Activated T-helper 2 cell treated with anti-CD3 and anti-CD28 coated beads, Interferon-gamma antibody, Interleukin-2, Interleukin-4, amounts not matched to agents 10 μg/mL and 5 μg/mL and 100 μg/mL, durations not matched to agents 14 hours and 24 hours and 36 hours (primary cell): Measurements from ENCODE around the gene SCN2B. TPM values are rescaled to one million over a fixed set of nuclear protein-coding genes. Genes with fewer than 3 reads are reported as not detected.
"Not testable (repeated sequence)": the region's sequence is repeated elsewhere in the genome, so short reads cannot be mapped to it uniquely, and the experiment has no call there.

Experiments used
- DNase-seq: peaks from one replicate; pipeline ENCODE4 v3.0.0; 2021; ENCODE audit warnings: low spot score
- H3K27ac Mint-ChIP-seq: one replicate; pipeline ENCODE4 v1.8.0; 2021; ENCODE audit warnings: mixed read lengths
- H3K27me3 Mint-ChIP-seq: one replicate; pipeline ENCODE4 v1.8.0; 2021; ENCODE audit warnings: low read depth, mixed read lengths
- H3K36me3 Mint-ChIP-seq: one replicate; pipeline ENCODE4 v1.8.0; 2021; ENCODE audit warnings: low read depth, mixed read lengths
- H3K4me1 Mint-ChIP-seq: one replicate; pipeline ENCODE4 v1.8.0; 2021; ENCODE audit warnings: low read depth, mixed read lengths
- H3K4me3 Mint-ChIP-seq: one replicate; pipeline ENCODE4 v1.8.0; 2021; ENCODE audit warnings: low read depth, mild to moderate bottlenecking, moderate library complexity, mixed read lengths
- H3K9me3 Mint-ChIP-seq: one replicate; pipeline ENCODE4 v1.8.0; 2021; ENCODE audit warnings: mixed read lengths
- intact Hi-C: fragments of 100-400 bp; cut with micrococcal nuclease; formaldehyde crosslinking; loops from one replicate; pipeline ENCODE4 v1.15.1; 2023
- total RNA-seq: library from RNA; stranded (reverse); gene quantifications from 2 replicates; pipeline ENCODE4 v1.2.3, GENCODE V29; 2022

The SCN2B gene
- total RNA-seq, 1 donor from 2014 or later, result 0.02 TPM

DNA sequence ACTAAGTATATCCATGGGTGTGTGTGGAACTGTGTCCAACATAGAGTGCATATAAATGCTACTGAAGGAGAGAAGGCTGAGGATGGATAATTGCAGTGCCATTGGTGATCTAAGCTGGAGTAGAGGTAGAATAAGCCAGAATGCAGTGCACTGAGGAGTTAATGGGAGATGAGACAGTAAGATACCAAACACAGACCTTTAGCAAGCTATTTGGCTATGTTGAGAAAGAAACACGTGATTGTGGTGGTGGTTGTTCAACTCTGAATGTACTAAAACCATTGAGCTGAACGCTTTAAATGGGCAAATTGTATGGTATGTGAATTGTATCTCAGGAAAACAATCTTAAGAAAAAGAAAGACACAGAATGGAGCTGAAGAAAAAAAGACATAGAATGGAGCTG is 25.5 kb upstream of the SCN2B start:
- Mint-ChIP-seq H3K27ac (no peak overlapping the region), H3K4me3 (no peak overlapping the region), H3K4me1 (peaks cover 30% of the 10 kb centered on the region), H3K27me3 (no peaks in the 10 kb centered on the region), H3K9me3 (no peaks in the 10 kb centered on the region), H3K36me3 (peaks cover 44% of the 10 kb centered on the region)
- intact Hi-C loops, result loop anchor here (1.0 to 5.0 kb wide), 8 partner anchors 15 to 155 kb away; partner anchors contain the start of gene UBE4A
- DNase-seq, result no peak

DNA sequence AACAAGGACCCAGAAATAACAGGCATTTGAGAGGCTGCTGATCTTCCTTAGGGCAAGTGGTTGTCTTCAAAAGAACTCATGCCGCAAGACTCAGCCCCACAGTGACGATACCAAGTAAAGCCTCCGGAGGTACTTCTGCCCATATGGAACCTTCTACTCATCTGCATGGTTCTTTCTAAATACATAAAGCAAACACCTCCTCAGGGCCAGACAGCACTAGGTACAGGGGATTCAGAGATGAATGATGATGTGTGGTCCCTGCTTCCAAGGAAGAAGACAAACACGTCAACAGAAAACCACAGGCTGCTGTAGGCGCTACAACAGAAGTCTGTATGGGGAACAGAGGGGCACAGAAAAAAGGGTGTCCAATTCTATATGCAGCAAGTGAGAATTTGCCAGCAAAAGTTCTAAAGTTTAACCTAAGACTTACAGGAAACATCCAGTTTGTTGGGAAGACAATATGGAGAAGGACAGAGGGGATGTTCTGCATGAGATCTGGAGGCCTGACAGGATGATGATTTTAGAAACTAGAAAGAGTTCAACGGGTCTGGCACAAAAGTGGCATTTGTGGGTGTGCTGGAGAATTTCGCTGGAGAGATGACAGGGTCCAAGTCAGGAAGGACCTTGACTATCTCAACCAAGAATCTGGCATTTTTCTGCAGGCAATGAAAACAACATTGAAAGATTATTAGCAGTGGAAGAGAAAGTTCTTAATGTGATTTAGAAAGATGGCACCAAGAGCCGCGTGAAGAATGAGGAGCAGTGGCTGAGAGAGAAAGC is 24.7 kb upstream of the SCN2B start:
- intact Hi-C loops, result loop anchor here (1.0 to 5.0 kb wide), 8 partner anchors 16 to 156 kb away; partner anchors contain the start of gene UBE4A
- Mint-ChIP-seq H3K4me1 (peaks cover 22% of the 10 kb centered on the region), H3K4me3 (no peak overlapping the region), H3K36me3 (peaks cover 44% of the 10 kb centered on the region), H3K9me3 (no peaks in the 10 kb centered on the region), H3K27ac (no peak overlapping the region), H3K27me3 (no peaks in the 10 kb centered on the region)
- peak; percentile 44 for DNase-seq

GRCh38 chr11:118200497-118200896 is 24.1 kb upstream of the SCN2B start:
- peaks cover 16% of the 10 kb centered on the region for H3K4me1 Mint-ChIP-seq
- no peak overlapping the region for H3K4me3 Mint-ChIP-seq
- DNase-seq, result no peak
- H3K27me3 Mint-ChIP-seq, result no peaks in the 10 kb centered on the region
- H3K36me3 Mint-ChIP-seq, result peaks cover 42% of the 10 kb centered on the region
- H3K9me3 Mint-ChIP-seq, result no peaks in the 10 kb centered on the region
- intact Hi-C loops, result loop anchor here (2.0 to 5.0 kb wide), 3 partner anchors 138 to 157 kb away; partner anchors contain the start of gene UBE4A
- H3K27ac Mint-ChIP-seq, result no peak overlapping the region

GRCh38 chr11:118199135-118199534 is 22.7 kb upstream of the SCN2B start:
- DNase-seq, result no peak
- Mint-ChIP-seq H3K36me3 (peaks cover 51% of the 10 kb centered on the region), H3K27me3 (no peaks in the 10 kb centered on the region), H3K9me3 (no peaks in the 10 kb centered on the region), H3K4me1 (peaks cover 11% of the 10 kb centered on the region), H3K27ac (peak overlapping the region; percentile 66), H3K4me3 (no peak overlapping the region)
- intact Hi-C loops, result no loop called here

DNA sequence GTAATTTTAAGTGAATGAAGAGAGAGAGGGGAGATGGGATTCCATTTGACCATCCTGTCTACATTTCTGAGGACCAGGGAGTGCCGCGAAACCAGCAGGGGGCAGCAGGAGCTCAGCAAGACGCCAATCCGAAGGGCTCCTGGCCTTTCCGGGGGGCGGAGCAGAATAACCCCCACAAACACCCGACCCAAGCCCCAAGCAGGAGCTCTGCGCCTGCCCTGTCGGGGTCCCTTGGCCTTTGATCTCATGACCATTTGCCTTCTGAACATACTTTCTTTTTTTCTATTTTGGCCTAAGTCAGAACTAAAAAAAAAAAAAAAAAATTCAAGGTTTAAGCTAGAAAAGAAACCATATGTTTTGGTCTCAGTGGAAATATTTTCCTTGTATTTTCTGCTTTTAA is 21.9 kb upstream of the SCN2B start:
- peak; percentile 69 for DNase-seq
- intact Hi-C loops, result loop anchor here (1.0 kb wide), 2 partner anchors 93 to 237 kb away; no protein-coding TSS in a partner anchor
- H3K36me3 Mint-ChIP-seq, result peaks cover 59% of the 10 kb centered on the region
- H3K9me3 Mint-ChIP-seq, result no peaks in the 10 kb centered on the region
- H3K4me1 Mint-ChIP-seq, result peaks cover 11% of the 10 kb centered on the region
- no peaks in the 10 kb centered on the region for H3K27me3 Mint-ChIP-seq
- peak overlapping the region; percentile 66 for H3K27ac Mint-ChIP-seq
- H3K4me3 Mint-ChIP-seq, result peak overlapping the region; percentile 31

DNA sequence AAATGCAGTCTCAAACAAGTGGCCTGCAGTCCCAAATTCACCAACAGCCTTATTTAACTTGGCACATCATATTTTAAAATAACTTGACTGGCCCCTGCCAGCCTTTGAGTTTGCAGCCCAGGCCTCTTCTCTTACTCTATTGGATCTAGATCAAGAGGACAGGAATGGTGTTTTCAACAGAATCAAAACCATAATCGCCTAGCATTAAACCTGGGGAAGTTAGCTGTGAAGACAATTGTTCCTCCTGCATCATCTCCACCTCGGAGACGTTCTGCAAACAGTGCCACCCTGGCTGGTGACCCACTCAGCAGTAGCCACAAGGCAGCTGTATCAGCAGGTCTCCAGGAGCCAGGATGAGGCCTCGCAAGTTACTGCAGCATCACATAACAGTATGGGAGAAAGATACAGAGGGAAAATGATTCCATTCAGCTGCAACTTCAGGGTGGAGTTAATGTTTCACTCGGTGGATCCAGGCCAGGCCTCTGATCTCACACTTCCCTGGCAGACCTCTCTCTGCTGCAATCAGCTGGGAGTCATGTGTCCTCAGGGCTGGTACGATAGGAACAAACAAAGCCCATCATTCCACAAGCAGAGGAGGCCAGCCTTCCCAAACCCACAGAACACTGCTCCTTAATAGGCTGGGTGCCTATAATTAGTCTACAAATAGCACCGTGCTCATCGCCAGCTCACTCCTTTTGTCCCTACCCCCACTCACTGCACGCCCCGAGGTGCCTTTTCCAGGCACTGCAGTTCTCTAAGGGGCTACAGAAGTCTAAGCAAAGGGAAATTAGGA is 18.6 kb upstream of the SCN2B start:
- Mint-ChIP-seq H3K9me3 (peaks cover 7% of the 10 kb centered on the region), H3K4me1 (peaks cover 11% of the 10 kb centered on the region), H3K4me3 (no peak overlapping the region), H3K36me3 (peaks cover 83% of the 10 kb centered on the region), H3K27me3 (no peaks in the 10 kb centered on the region), H3K27ac (peak overlapping the region; percentile 25)
- no peak for DNase-seq
- intact Hi-C loops, result no loop called here

GRCh38 chr11:118193910-118194566 is 17.6 kb upstream of the SCN2B start:
- peaks cover 7% of the 10 kb centered on the region for H3K4me1 Mint-ChIP-seq
- H3K27me3 Mint-ChIP-seq, result peaks cover 5% of the 10 kb centered on the region
- H3K9me3 Mint-ChIP-seq, result peaks cover 7% of the 10 kb centered on the region
- no peak overlapping the region for H3K4me3 Mint-ChIP-seq
- intact Hi-C loops, result no loop called here
- H3K36me3 Mint-ChIP-seq, result peaks cover 78% of the 10 kb centered on the region
- H3K27ac Mint-ChIP-seq, result no peak overlapping the region
- no peak for DNase-seq

- peaks cover 66% of the 10 kb centered on the region for H3K36me3 Mint-ChIP-seq
- H3K27me3 Mint-ChIP-seq, intact Hi-C loops, DNase-seq, H3K9me3 Mint-ChIP-seq, H3K4me3 Mint-ChIP-seq, H3K4me1 Mint-ChIP-seq, H3K27ac Mint-ChIP-seq: not testable (repeated sequence)
These were observed 16.4 kb upstream of the SCN2B start for GRCh38 chr11:118192817-118193216.

- H3K9me3 Mint-ChIP-seq, intact Hi-C loops, H3K4me1 Mint-ChIP-seq, H3K27ac Mint-ChIP-seq, H3K4me3 Mint-ChIP-seq, DNase-seq: not testable (repeated sequence)
- Mint-ChIP-seq H3K27me3 (peaks cover 12% of the 10 kb centered on the region), H3K36me3 (peaks cover 49% of the 10 kb centered on the region)
These were observed 14.6 kb upstream of the SCN2B start for GRCh38 chr11:118190942-118191506.

GRCh38 chr11:118186346-118187107 is 10.1 kb upstream of the SCN2B start:
- Mint-ChIP-seq H3K4me3 (no peak overlapping the region), H3K27me3 (peaks cover 14% of the 10 kb centered on the region), H3K4me1 (peaks cover 4% of the 10 kb centered on the region), H3K36me3 (peaks cover 7% of the 10 kb centered on the region), H3K9me3 (no peaks in the 10 kb centered on the region), H3K27ac (no peak overlapping the region)
- intact Hi-C loops, result no loop called here
- DNase-seq, result no peak

- H3K4me1 Mint-ChIP-seq, result peaks cover 4% of the 10 kb centered on the region
These were observed 8.5 kb upstream of the SCN2B start for GRCh38 chr11:118184784-118185579.

More at GRCh38 chr11:118184784-118185579, 8.5 kb upstream of the SCN2B start:
- H3K9me3 Mint-ChIP-seq, result no peaks in the 10 kb centered on the region
- no peak overlapping the region for H3K27ac Mint-ChIP-seq
- H3K36me3 Mint-ChIP-seq, result no peaks in the 10 kb centered on the region
- DNase-seq, result no peak
- H3K27me3 Mint-ChIP-seq, result peaks cover 14% of the 10 kb centered on the region
- intact Hi-C loops, result no loop called here
- no peak overlapping the region for H3K4me3 Mint-ChIP-seq
